Measurements from ENCODE around the gene TIMM8B.

DNA sequence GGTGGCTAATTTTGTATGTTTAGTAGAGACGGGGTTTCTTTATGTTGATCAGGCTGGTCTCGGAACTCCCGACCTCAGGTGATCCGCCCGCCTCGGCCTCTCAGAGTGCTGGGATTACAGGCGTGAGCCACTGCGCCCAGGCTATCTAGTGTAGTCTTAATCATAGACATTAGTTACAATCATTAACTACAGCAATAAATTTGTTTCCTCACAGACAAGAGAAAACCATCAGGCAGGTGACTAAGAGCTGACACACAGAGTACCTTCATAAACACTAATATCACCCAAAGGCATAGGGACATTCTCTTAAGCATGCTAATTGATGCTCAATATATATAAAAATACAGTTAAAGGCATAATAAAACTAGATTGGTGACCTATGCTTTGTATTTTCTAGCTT is 19.5 kb upstream of the TIMM8B start:
- TF ChIP-seq, protein P1, sequence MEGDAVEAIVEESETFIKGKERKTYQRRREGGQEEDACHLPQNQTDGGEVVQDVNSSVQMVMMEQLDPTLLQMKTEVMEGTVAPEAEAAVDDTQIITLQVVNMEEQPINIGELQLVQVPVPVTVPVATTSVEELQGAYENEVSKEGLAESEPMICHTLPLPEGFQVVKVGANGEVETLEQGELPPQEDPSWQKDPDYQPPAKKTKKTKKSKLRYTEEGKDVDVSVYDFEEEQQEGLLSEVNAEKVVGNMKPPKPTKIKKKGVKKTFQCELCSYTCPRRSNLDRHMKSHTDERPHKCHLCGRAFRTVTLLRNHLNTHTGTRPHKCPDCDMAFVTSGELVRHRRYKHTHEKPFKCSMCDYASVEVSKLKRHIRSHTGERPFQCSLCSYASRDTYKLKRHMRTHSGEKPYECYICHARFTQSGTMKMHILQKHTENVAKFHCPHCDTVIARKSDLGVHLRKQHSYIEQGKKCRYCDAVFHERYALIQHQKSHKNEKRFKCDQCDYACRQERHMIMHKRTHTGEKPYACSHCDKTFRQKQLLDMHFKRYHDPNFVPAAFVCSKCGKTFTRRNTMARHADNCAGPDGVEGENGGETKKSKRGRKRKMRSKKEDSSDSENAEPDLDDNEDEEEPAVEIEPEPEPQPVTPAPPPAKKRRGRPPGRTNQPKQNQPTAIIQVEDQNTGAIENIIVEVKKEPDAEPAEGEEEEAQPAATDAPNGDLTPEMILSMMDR (IDR thresholded peaks at IDR 0.05 in 2 of 3, conservative IDR thresholded peaks at IDR 0.05 in 1 of 3; ENCODE audit: control insufficient read depth in 2 of 3, extremely low read depth in 1 of 3, insufficient read depth in 1 of 3, low read depth in 3 of 3, low read length in 3 of 3) = no peak
- TF ChIP-seq SMC3 (IDR thresholded peaks at IDR 0.05; ENCODE audit: borderline replicate concordance, low read length) = no peak
- TF ChIP-seq POLR2AphosphoS2 (IDR thresholded peaks at IDR 0.05; ENCODE audit: low read depth, low read length) = no peak
- no peak for TF ChIP-seq TAF1 (IDR thresholded peaks at IDR 0.05; ENCODE audit: borderline replicate concordance, low read depth, low read length)
- no peak for TF ChIP-seq FOXK2 (IDR thresholded peaks at IDR 0.05)
